HCT116 (cell line): ENCODE results near the gene ACP2. TPM values are rescaled to one million over a fixed set of nuclear protein-coding genes. Genes with fewer than 3 reads are reported as not detected.

ENCODE experiments used
- ATAC-seq: fragments of 200-7000 bp; cut with Tn5 transposase; 2 replicates; pipeline ENCODE4 v1.9.1; 2020; ENCODE audit warnings: mild to moderate bottlenecking, moderate library complexity
- BruUV-seq: library from RNA; stranded (reverse); fragments of 400-500 nt; replicated peaks from 2 replicates; lab custom pipeline; 2021; lab: Mats Ljungman, UMichigan
- CTCF ChIA-PET: fragments of 300-600 bp; sonication (Branson Sonifier 250); formaldehyde crosslinking; loops from one replicate; lab custom pipeline; 2021; ENCODE audit warnings: antibody characterized with exemption; lab: Charles Lee
- POLR2A ChIA-PET: fragments of 300-600, 350-600 bp; sonication (Branson Sonifier 250); formaldehyde crosslinking; loops from one replicate; lab custom pipeline; 2021; ENCODE audit warnings: antibody characterized with exemption; lab: Charles Lee
- RAD21 ChIA-PET, 2 experiments: fragments of 300-600 bp; sonication (Branson Sonifier 250); formaldehyde crosslinking; loops; one replicate each; lab custom pipeline; 2023; ENCODE audit warnings: low total read pairs in 2 of 2; ENCODE audit not compliant: uncharacterized antibody in 2 of 2, unreplicated experiment in 2 of 2, low non-redundant PET in 1 of 2; lab: Charles Lee
- DNase-seq: peaks from one replicate; pipeline ENCODE4 v3.0.0-alpha.2; 2010; ENCODE audit warnings: low read depth, low spot score
- H2AFZ ChIP-seq: fragments of 200-600 bp; shearing (Covaris generic), sonication (generic); 2 replicates; pipeline ENCODE4 v1.6.1; 2017; ENCODE audit warnings: low read depth, mixed run types, mixed read lengths, antibody characterized with exemption, low read length; ENCODE audit not compliant: poor library complexity, severe bottlenecking
- H3K27ac ChIP-seq: 2 replicates; pipeline ENCODE4 v1.5.1; 2012; ENCODE audit warnings: low read depth, low read length
- H3K27me3 ChIP-seq: fragments of 200-600 bp; sonication (generic); 2 replicates; pipeline ENCODE4 v1.6.1; 2016; ENCODE audit warnings: mixed run types, low read length, mixed read lengths; ENCODE audit not compliant: insufficient read depth
- H3K36me3 ChIP-seq, 2 experiments: fragments of 200-500 bp in 1 of 2; fragments of 200-600 bp in 1 of 2; sonication (Bioruptor generic) in 1 of 2; sonication (generic) in 1 of 2; 2 replicates each; pipeline versions ENCODE4 v1.5.1 to v1.6.1; 2014 to 2016; ENCODE audit warnings: low read length in 2 of 2, inconsistent platforms in 1 of 2, mixed read lengths in 1 of 2, mixed run types in 1 of 2; ENCODE audit not compliant: insufficient read depth in 2 of 2, control insufficient read depth in 1 of 2
- H3K4me1 ChIP-seq, 2 experiments: fragments of 200-600 bp in 1 of 2; sonication (generic) in 1 of 2; 2 replicates each; pipeline versions ENCODE4 v1.5.1 to v1.6.1; 2012 to 2017; ENCODE audit warnings: low read length in 2 of 2, inconsistent platforms in 1 of 2, mild to moderate bottlenecking in 1 of 2, mixed read lengths in 1 of 2, mixed run types in 1 of 2, moderate library complexity in 1 of 2; ENCODE audit not compliant: insufficient read depth in 2 of 2, control insufficient read depth in 1 of 2
- H3K4me2 ChIP-seq: fragments of 200-600 bp; sonication (generic); 2 replicates; pipeline ENCODE4 v1.6.1; 2017; ENCODE audit warnings: mixed run types, low read length, mixed read lengths
- H3K4me3 ChIP-seq, 2 experiments: fragments of 200-600 bp in 1 of 2; sonication (generic) in 1 of 2; replicated peaks in 1 of 2; 2 replicates each; pipeline ENCODE4 v1.5.1; 2011 to 2016; ENCODE audit warnings: low read length in 2 of 2, control low read depth in 1 of 2, low read depth in 1 of 2, mild to moderate bottlenecking in 1 of 2, mixed read lengths in 1 of 2, mixed run types in 1 of 2
- H3K79me2 ChIP-seq: fragments of 200-600 bp; sonication (generic); 2 replicates; pipeline ENCODE4 v1.6.1; 2017; ENCODE audit warnings: mild to moderate bottlenecking, mixed run types, low read length, moderate library complexity, mixed read lengths; ENCODE audit not compliant: insufficient read depth
- H3K9ac ChIP-seq: fragments of 200-600 bp; sonication (generic); 2 replicates; pipeline ENCODE4 v1.6.1; 2016; ENCODE audit warnings: low read length, mixed read lengths
- H3K9me2 ChIP-seq: fragments of 200-600 bp; sonication (generic), shearing (Covaris generic); 2 replicates; pipeline ENCODE4 v1.6.1; 2017; ENCODE audit warnings: mixed run types, mild to moderate bottlenecking, moderate library complexity; ENCODE audit not compliant: insufficient read depth
- H3K9me3 ChIP-seq, 2 experiments: fragments of 200-500 bp in 1 of 2; fragments of 200-600 bp in 1 of 2; sonication (Bioruptor generic) in 1 of 2; sonication (generic) in 1 of 2; 2 replicates each; pipeline ENCODE4 v1.6.1; 2014 to 2017; ENCODE audit warnings: low read length in 2 of 2, mixed read lengths in 2 of 2, inconsistent platforms in 1 of 2, low read depth in 1 of 2, mild to moderate bottlenecking in 1 of 2, mixed run types in 1 of 2, moderate library complexity in 1 of 2; ENCODE audit not compliant: control insufficient read depth in 1 of 2, insufficient read depth in 1 of 2
- H4K20me1 ChIP-seq: fragments of 200-600 bp; sonication (generic), shearing (Covaris generic); 2 replicates; pipeline ENCODE4 v1.6.1; 2017; ENCODE audit warnings: mixed run types, mild to moderate bottlenecking, moderate library complexity; ENCODE audit not compliant: insufficient read depth
- POLR2A ChIP-seq: IDR thresholded peaks from 2 replicates; pipeline ENCODE4 v1.7.0; 2011; ENCODE audit warnings: borderline replicate concordance; ENCODE audit not compliant: insufficient read depth, insufficient read length; ENCODE audit errors: extremely low read depth
- SP1 ChIP-seq: IDR thresholded peaks from 2 replicates; pipeline ENCODE4 v1.6.1; 2012; ENCODE audit warnings: low read depth
- YY1 ChIP-seq: IDR thresholded peaks from 2 replicates; pipeline ENCODE4 v1.6.1; 2011; ENCODE audit warnings: low read length, low read depth, moderate library complexity, mild to moderate bottlenecking; ENCODE audit not compliant: insufficient replicate concordance; ENCODE audit errors: extremely low read depth
- intact Hi-C: fragments of 100-400 bp; cut with micrococcal nuclease; formaldehyde crosslinking; loops from 2 replicates; pipeline ENCODE4 v1.10.0; 2022
- total RNA-seq: library from RNA; stranded (reverse); gene quantifications from one replicate; pipeline ENCODE4 v1.2.1, GENCODE V29; 2021; ENCODE audit not compliant: unreplicated experiment
- TF ChIP-seq, protein P1 (sequence below), 3 experiments: fragments of 200-600 bp in 1 of 3; sonication (generic) in 1 of 3; IDR thresholded peaks in 2 of 3; conservative IDR thresholded peaks in 1 of 3; 2 replicates each; pipeline ENCODE4 v1.5.1; 2012 to 2017; ENCODE audit warnings: low read depth in 2 of 3, low read length in 2 of 3, antibody characterized with exemption in 1 of 3, borderline replicate concordance in 1 of 3, control low read depth in 1 of 3, mild to moderate bottlenecking in 1 of 3, mixed read lengths in 1 of 3, mixed run types in 1 of 3, moderate library complexity in 1 of 3; ENCODE audit not compliant: insufficient read depth in 1 of 3

ACP2 gene
- total RNA-seq, 1 experiment from 2014 or later: 21.5 TPM

DNA sequence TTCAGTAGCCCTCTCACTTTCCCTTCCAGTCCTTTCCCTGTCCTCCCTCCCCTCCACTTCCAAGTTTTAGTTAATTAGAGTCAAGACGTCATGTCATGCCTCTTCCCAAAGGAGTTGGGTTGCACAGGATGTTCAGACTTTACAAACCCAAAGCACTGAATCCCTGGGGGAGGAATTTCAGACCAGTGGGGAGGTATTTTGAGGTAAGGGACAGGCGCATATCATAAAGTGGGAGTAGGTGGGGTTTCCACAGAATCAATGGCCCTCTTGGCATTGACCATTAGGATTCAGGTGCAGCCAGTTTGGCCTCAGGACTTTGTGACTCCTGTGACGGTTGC is 733 bp upstream of the ACP2 start:
- Histone ChIP-seq H3K9ac (peak overlapping the region; percentile 89), H3K4me3 (peak overlapping the region; percentile 71 to 96), H3K4me1 (peaks cover 7 to 16% of the 10 kb centered on the region in 2 experiments; a peak in 2 of 4 replicates), H2AFZ (no peak overlapping the region), H3K4me2 (peak overlapping the region; percentile 90), H3K9me2 (no peaks in the 10 kb centered on the region), H3K27ac (peak overlapping the region; percentile 73), H3K9me3 (no peaks in the 10 kb centered on the region), H3K36me3 (peaks cover 4 to 12% of the 10 kb centered on the region in 2 experiments; a peak in 1 of 4 replicates), H3K27me3 (no peaks in the 10 kb centered on the region), H3K79me2 (peaks cover 33% of the 10 kb centered on the region), H4K20me1 (no peaks in the 10 kb centered on the region)
- TF ChIP-seq, protein P1, sequence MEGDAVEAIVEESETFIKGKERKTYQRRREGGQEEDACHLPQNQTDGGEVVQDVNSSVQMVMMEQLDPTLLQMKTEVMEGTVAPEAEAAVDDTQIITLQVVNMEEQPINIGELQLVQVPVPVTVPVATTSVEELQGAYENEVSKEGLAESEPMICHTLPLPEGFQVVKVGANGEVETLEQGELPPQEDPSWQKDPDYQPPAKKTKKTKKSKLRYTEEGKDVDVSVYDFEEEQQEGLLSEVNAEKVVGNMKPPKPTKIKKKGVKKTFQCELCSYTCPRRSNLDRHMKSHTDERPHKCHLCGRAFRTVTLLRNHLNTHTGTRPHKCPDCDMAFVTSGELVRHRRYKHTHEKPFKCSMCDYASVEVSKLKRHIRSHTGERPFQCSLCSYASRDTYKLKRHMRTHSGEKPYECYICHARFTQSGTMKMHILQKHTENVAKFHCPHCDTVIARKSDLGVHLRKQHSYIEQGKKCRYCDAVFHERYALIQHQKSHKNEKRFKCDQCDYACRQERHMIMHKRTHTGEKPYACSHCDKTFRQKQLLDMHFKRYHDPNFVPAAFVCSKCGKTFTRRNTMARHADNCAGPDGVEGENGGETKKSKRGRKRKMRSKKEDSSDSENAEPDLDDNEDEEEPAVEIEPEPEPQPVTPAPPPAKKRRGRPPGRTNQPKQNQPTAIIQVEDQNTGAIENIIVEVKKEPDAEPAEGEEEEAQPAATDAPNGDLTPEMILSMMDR (IDR thresholded peaks at IDR 0.05 in 2 of 3, conservative IDR thresholded peaks at IDR 0.05 in 1 of 3; ENCODE audit: borderline replicate concordance in 1 of 3, insufficient read depth in 1 of 3, low read depth in 2 of 3, low read length in 2 of 3): 0 out of 6 replicates have a peak, but pooled peaks of 1 of the 3 experiments have one; percentile 4
- TF ChIP-seq POLR2A: no peak
- DNase-seq (no peak), ATAC-seq (no peak)
- ChIA-PET CTCF (interaction anchor here (0.6 to 2.2 kb wide), 5 partner anchors 15 to 106 kb away, joined by 3 to 9 read pairs (median 6); partner anchors contain the start of gene DDB2), POLR2A (interaction anchor here (1.0 to 2.2 kb wide), 7 partner anchors 11 to 37 kb away, joined by 3 to 16 read pairs (median 4); partner anchors contain the start of gene DDB2), RAD21 (interaction anchor here (0.7 to 1.9 kb wide), 3 partner anchors 16 to 205 kb away, joined by 3 to 7 read pairs (median 4); no protein-coding TSS in a partner anchor)
- no TSS peak for BruUV-seq
- intact Hi-C loops: loop anchor here (2.0 kb wide), 1 partner anchor 73 kb away; the partner anchor contains the start of gene ARFGAP2

DNA sequence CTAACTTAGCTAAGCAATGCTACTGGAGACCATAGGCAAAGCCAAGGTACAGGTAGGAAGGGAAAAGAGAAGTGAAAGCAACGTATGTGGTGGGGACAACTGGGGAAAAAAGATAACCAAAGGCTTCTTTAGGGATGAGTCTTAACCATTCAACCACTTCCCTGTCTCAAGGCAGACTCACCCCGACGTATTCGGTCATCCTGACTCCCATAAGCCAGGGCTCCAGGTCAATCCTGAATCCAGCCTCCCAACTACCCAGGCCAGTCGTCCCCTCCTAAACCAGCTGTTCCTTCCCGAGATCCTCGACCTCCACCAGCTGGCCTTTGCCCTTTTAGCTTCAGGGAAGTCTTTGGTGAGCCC is 330 bp downstream of the ACP2 start:
- DNase-seq (no peak), ATAC-seq (peak; percentile 54)
- POLR2A ChIA-PET: interaction anchor here (0.8 to 2.2 kb wide), 12 partner anchors 9 to 107 kb away, joined by 3 to 16 read pairs (median 4); partner anchors contain the start of gene DDB2
- TSS peak; percentile 79 for BruUV-seq
- Histone ChIP-seq H3K9me3 (no peaks in the 10 kb centered on the region), H3K27me3 (no peaks in the 10 kb centered on the region), H3K9ac (peak overlapping the region; percentile 89), H3K27ac (peak overlapping the region; percentile 73), H3K4me2 (peak overlapping the region; percentile 90), H3K4me3 (peak overlapping the region; percentile 71 to 96), H3K4me1 (peaks cover 7 to 16% of the 10 kb centered on the region in 2 experiments; a peak in 2 of 4 replicates), H3K9me2 (no peaks in the 10 kb centered on the region), H3K36me3 (peaks cover 4 to 12% of the 10 kb centered on the region in 2 experiments; a peak in 2 of 4 replicates), H2AFZ (no peak overlapping the region), H3K79me2 (peaks cover 33% of the 10 kb centered on the region), H4K20me1 (no peaks in the 10 kb centered on the region)
- CTCF ChIA-PET: interaction anchor here (0.8 to 2.2 kb wide), 6 partner anchors 9 to 206 kb away, joined by 3 to 9 read pairs (median 6); partner anchors contain the start of genes DDB2 and NR1H3
- intact Hi-C loops: loop anchor here (2.0 kb wide), 1 partner anchor 71 kb away; the partner anchor contains the start of gene ARFGAP2
- RAD21 ChIA-PET: interaction anchor here (1.2 to 1.9 kb wide), 2 partner anchors 14 to 63 kb away, joined by 4 to 7 read pairs; no protein-coding TSS in a partner anchor
- no peak for TF ChIP-seq YY1
- no peak for TF ChIP-seq SP1
